ENCODE results near the gene CERK.
"Not testable (repeated sequence)": the region's sequence is repeated elsewhere in the genome, so short reads cannot be mapped to it uniquely, and the experiment has no call there.

The CERK gene

DNA sequence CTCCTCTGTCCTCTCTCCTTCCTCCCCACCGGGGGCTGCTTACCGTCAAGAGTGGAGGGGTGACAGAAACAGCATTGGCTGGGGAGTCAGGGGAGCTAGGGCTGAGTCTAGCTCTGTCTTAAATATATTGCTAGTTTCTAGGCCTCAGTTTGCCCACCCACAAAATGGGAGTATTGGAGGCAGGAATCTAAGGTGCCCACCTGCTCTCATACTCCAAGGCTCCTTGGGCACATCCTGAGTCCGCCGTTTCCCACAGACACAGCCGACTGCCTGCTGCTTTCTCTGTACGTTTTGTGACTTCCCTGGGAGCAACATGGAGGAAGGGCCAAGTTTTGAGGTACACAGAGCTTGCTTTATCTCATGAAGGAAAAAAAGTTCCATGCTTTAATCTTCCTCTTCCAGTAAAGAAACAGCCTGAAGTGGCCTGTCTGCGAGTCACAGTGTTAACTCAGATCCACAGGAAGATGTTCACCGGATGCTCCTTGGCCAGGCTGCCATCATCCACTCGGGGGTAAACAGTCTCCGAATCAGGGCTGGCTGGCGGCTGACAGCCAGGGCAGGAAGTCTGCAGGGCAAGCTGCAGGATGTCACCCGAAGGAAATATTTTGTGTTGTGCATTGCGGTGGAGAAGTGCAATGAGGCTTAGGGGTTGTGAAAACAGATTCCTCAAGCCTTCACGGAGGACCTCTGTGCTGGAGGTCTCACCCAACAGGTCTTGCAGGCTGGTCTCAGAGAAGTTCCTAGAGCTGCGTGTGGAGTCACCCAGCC, 11.0 kb upstream of the CERK start:
- DNase-seq (ENCODE audit: low read depth, low spot score) = no peak

DNA sequence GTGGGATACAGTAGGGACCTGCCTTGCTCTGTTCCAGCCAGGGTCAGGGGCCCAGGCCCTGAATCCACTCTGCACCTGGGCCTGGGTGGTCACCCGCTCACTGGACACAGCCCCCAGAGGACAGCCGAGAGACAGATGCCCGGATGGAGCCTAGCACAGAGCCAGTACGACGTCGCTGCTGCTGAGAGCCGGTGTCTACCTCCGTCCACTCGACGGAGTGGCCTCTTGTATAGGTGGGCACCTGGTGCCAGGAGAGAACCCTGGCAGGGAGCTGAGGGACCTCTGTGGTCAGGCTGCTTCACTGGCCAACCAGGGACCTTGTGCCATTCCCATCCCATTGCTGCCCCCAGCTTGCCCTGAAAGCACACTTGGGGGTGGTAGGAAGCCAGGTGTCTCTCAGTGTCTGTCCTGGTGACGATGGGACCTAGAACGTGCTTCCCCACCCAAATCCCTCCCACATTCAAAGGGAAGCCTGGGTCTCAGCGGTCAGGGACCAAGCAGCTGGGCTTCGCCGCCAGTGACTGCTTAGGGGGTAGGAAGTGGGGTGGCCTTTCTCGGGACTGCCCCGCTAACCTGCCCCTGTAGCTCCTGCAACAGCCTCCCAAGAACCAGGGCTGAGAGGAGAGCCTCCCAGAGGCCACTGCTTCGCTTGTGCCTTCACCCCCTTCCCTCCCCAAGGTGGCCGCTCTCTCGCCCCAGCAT, 10.3 kb upstream of the CERK start:
- DNase-seq (ENCODE audit: low read depth, low spot score) = no peak

DNA sequence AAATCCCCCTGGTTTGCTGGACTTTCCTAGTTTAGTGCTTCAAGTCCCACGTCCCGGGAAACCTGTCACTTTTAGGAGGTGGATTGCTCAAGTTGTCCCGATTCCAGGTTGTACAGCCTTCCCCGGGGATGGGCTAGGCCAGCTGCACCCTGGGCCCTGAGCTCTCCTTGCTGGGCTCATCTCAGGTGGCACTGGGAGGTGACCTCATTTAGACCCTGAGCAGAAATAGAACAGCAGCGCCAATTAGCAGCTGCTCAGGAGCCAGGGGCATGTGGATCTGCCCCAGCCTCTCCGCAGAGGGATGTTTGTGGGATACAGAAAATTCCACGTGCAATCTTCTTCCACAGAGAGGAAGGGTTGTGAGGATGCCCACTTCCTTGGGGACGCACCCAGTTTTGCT, 9.6 kb upstream of the CERK start:
- DNase-seq (ENCODE audit: low read depth, low spot score) = no peak

DNA sequence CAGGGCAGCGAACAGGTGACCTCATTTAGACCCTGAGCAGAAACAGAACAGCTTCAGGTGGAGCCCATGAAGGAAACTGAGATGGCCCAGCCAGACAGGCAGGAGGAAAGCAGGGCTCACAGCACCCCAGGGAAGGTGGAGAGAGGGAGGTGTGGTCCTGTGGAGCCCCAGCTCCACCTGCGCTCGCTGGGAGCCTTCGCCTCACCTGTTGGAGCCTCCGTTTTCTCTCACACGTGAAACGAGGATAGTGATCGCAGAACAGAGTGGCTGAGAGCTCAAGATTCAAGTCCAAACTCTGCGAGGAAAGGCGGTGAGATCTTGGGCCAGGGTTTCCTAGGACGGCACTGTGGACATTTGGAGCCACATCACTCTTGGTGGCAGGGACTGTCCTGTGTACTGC, 8.6 kb upstream of the CERK start:
- no peak for DNase-seq (ENCODE audit: low read depth, low spot score)

DNA sequence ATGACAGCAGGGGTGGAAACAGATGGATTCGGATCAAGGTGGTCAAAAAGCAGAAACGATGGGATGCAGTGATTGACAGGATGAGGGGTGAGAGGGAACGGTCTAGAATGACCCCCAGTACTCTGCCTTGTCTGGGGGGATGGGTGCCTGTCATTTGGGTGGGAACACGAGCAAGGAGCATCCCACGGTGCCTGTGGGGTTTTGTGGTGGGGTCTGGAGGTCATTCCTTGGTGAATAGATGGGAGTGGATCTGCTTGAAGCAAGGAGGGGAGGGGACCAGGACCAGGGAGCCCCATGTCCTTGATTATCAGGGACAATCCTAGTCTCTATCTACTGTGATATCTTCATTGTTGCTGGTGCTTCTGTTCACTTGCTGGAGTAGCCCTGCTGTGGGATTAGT, 8.1 kb upstream of the CERK start:
- no peak for DNase-seq (ENCODE audit: low read depth, low spot score)

DNA sequence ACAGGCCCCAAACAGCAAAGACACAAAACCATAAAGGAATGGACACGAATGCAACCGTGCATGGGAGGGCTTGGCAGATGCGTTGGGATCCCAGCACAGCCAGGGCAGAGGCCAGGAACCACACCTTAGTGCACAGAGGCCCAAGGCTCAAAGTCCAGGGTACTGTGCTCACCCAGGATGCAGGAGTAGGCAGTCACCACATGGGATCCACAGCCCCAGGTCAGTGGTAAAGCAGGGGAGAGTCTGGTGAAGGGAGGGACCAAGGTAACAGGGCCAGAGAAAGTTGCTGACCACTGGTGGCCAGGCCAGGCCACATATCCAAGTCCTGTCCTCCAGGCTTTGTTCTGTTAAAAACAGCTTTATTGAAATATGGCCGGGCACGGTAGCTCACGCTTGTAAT, 6.5 kb upstream of the CERK start:
- no peak for DNase-seq (ENCODE audit: low read depth, low spot score)

DNA sequence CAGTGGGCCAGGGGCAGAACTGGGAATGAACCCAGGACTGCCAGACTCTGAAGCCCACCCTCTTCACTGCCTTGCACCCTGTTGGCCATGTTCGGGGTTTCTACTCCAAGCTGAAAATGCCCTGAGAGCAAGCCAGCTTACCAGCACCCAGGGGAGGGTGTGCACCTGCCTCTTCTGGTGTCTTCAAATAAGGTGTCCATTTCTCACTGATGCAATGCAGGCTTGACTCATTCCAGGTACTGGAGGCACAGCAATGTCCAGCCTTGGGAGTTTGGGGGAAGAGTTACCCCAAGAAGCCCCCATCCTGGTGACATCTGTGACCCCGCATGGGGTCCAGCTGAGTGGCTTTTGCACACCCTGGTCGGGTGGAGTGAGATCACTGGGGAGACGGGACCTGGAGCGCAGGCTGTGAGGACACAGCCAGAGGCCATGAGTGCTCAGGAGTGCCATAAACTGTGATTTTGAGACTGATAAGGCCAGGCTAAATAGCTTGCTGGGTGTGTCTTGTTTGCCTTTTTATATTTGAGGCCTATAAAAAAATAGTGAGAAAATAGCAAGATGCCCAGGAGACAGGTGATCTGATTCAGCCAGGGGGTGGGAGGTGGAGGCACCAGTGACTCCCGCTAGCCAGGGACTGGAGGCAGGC, 4.6 kb upstream of the CERK start:
- DNase-seq (ENCODE audit: low read depth, low spot score) = no peak

DNA sequence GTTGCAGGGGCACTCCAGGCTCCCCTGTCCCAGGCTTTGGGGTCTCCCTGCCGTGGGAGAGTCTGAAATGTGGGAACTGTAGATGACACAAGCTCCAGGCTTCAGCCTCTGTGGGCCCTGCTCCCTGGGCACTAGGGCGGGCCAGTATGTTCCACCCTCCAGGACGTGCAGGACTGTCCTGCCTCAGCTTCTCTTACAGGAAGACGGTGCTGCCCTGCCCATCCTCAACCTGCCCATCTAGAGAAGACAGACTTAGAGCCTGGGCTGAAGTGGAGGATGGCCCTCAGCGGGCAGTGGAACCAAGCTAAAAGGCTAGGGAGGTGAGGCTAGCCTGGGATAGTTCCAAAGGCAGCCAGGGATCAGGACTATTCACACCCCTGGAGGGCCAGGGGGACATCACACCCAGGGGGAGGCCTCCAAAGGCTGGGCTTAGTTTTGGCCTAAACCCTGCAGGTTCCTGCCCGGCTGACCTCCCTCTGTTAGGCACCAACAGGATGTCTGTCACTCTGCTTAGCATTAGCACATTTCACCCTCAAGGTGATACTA, 4.0 kb upstream of the CERK start:
- no peak for DNase-seq (ENCODE audit: low read depth, low spot score)

DNA sequence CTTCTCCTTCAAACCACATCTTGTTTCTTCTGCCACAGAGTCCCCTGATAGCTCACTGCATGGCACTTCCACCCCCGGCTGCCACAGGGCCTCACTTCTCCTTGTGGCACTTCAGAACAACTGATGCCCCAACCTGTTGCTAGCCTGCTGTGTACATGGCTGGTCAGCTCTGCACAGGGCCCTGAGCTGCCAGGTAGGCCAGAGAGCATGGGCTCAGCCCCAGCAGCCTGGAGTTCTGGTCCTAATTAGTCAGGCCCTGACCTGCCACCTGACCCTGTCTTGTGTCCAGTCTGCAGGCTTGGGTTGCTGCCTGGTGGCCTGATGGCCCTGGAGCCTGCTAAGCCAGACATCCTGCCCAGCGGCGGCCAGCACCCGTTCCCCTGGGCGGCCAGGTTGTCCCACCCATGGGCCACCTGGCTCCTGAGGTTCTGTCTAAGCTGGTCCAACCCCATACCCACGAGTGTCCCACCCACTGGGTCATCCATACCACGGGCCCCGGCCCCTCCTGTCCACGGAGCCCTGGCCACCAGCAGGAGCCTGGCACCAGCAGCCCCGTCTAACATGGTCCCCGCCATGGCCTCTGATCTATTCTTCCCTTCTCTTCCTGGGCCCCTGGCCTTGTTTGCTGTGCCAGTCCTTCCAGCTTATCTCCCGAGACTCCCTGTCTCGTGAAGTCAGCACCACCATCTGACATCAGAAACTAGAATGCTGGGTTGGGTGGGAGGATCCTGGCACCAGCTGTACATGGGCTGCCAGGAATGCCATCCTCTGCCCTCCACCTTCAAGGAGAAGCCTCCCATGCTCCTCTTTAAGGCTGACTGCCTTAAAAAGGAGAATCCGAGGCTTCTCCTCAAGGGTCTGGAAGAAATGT, 3.1 kb upstream of the CERK start:
- no peak for DNase-seq (ENCODE audit: low read depth, low spot score)

DNA sequence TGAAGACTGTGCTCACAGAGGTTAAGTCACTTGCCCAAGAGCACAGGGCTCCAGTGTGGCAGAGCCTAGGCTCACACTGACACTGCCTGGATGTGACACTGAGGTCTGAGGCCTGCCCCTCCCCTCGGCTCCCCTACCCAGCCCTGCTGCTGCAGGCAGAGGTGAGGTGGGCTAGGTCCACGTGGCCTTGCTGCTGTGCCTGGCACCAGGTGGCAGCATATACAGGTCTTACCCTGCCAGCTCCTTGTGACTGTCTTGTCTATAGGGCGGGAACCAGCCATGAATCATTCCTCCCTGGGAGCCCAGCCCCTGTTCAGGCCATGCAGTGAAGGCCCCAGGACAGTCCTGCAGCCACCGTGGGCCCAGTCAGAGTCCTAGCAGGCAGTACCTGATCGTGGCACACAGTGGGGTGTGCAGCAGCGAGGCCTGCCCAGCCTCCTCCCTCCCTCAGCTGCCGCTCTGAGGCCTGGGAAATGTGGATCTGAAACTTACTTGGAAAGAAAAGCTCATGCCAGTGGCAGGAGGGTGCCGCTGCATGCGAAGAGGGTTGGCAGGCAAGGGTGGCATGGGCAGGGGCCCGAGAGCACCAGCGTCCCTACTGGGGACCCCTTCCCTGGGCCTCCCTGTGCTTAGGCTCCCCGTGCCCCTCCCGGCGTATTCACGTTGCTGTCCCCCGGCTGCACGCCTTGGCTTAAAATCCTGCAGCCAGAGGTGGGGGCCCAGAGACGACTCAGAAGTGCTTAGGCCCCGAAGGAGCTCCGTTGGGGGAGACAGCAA, 1.2 kb upstream of the CERK start:
- no peak for DNase-seq (ENCODE audit: low read depth, low spot score)

DNA sequence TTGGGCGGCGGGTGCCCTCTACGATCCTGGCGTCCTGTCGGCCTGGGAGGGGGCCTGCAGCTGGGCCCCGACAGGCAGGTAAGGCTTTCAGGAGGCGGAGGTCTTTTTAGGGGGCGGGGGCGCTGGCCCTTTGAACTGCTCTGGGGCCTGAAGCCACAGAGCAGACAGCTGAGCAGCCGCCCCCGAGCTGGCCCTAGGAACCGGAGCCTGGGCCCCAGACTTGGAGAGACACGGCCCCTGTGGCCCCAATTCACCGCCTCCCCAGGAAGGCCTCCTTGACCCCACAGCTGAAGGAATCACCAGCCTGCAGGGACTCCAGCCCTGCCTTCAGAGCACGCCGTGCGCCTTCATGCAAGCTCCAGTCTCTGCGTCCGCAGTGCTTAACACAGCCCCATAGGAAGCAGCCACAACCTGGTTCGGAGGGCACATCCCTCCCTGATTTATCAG, 618 bp upstream of the CERK start:
- DNase-seq (ENCODE audit: low read depth, low spot score) = no peak

DNA sequence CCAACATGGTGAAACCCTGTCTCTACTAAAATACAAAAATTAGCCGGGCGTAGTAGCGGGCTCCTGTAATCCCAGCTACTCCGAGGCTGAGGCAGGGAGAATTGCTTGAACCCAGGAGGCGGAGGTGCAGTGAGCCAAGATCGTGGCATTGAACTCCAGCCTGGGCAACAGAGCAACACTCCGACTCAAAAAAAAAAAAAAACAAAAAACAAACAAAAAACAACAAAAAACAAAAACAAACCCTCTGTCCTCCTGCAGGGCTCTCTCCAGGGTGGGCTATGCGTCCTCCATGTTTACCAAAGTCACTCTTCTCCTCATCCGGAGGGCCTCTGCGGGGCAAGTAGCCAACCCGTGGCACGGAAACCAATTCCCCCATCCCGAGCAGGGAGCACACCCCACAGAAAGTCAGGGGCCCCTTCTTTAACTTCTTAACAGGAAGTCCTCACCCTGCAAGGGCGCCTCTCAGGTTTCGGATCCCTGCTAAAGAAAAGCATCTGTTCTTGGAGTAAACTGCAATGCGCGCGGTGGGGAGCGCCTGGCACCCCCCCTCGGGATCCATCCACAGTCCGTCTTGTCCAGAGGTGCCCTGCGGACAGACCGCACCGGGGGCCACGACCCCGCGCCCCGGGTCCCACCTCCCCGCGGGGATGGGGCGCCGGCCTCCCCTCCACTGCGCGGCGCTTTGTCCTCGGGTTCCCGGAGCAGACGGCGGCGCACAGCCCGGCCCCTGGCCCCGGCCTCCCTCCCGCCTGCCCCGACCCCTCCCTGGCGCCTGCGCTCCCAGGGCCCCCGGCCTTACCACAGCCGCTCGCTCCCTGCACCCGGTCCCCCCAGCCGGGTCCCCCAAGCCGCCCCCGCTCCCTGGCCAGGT, 712 bp downstream of the CERK start:
- no peak for DNase-seq (ENCODE audit: low read depth, low spot score)

DNA sequence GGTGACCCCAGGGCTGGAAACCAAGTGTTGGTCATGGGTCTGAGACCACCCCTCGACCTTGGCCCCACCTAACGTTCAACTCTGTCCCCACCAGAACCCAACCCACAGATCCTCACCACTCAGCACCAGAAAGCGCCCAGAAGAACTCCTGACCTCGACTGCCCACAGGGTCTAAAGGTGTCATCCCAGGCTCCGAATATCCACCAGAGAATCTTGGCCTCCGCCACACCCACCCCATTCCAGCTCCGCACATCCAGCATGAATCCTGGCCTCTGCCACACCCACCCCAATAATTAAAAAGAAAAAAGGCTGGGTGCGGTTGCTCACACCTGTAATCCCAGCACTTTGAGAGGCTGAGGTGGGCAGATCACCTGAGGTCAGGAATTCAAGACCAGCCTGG, 1.3 kb downstream of the CERK start:
- DNase-seq (ENCODE audit: low read depth, low spot score) = no peak

DNA sequence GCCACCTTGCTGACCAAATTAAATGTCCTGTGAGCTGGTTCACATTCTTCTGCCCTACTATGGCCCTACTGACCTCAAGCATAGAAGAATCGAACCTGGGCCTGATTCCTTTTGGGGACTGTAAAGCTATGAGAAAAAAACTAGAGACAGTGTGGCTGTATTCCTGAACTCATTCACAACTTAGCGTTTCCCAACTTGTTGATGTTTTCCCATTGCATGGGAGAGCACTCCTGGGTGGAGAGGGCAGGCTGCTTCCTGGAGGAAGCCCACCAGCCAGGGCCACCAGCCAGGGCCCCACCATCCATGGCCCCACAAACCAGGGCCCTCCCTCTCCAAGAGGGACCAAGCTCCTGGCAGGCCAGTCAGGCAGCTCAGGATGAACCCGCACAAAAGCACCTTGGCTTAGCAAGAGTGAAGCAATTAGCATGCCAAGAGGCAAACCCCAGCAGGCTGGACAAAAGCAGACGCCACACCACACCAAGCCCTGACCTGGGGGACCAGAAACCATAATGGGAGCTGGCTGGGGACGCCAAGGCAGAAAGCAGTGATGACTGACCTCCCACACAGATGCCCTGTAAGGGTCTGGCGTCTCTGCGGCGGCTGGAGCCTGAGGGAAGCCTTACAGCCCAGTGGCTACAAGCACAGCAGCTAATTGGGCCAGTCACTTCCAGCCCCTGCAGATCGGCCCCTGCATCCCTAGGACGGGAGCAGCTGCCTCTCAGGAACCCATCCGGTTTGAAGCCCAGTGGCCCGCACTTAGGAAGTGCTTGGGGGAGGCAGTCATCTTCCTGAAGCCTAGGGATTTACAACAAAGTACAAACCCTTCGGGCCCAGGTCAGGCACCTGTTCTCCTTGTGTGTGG, 2.1 kb downstream of the CERK start:
- DNase-seq (ENCODE audit: low read depth, low spot score) = no peak

DNA sequence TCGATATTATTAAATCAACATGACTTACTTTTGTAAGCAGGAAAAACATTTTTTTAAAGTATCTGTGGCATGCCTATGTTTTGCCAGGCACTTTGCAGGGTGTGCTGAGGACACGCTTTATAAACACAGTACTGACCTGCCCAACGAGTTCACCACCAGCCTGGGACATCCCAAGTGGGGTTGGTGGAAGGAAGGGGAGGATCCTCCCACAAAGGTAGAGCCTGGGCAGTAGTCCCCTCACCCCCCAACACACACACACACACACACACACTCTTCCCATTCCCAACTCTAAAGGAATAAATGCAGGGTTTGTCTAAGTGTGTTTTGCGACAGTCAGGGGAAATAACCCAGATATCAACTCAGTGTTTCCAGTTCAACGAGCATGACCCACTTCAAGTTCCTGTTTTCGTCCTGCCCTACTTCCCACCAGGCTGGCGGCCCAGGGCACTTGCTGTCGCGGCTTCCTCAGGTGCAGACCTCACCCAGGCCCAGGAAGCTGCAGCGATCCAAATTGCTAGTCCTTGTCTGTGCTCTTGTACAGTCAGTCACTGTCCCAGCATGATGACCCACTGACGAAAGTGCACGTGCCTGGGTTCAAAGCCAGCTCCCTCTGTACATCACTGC, 3.1 kb downstream of the CERK start:
- no peak for DNase-seq (ENCODE audit: low read depth, low spot score)

DNA sequence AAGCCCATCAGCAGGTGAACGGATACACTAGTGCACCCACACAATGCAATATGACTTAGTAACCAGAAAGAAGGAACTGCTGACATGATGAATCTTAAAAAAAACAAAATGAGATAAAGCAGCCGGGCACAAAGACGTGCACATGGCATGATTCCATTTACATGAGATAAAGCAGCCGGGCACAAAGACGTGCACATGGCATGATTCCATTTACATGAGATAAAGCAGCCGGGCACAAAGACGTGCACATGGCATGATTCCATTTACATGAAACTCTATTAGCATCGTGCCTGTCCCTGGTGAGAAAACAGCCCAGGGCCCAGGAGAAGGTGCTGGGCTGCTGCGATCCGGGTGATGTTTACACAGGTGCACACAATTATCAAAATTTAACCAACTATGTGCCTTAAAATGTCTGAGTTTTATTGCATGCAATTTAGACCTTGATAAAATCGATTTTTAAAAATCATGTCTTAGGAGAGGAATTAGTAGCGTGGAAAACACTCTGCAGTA, 3.8 kb downstream of the CERK start:
- not testable (repeated sequence) for DNase-seq (ENCODE audit: low read depth, low spot score)

DNA sequence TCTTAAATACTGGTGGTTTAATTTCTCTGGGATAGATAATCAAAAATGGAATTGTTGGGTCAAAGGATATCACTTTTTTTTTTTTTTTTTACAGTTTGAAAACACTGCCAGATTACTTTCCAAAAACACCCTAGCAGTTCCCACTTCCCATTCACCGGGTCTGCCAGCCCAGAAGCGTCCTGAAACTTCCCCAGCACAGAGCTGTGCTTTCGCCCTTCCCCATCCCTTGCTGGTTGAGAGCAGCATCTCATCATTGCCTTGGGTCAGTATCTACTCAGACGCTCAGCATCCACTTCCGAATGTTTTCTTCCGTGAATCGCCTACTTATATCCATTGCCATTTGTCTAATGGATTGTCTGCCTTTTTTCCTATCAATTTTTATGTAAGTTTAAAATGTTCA, 5.5 kb downstream of the CERK start:
- no peak for DNase-seq (ENCODE audit: low read depth, low spot score)

DNA sequence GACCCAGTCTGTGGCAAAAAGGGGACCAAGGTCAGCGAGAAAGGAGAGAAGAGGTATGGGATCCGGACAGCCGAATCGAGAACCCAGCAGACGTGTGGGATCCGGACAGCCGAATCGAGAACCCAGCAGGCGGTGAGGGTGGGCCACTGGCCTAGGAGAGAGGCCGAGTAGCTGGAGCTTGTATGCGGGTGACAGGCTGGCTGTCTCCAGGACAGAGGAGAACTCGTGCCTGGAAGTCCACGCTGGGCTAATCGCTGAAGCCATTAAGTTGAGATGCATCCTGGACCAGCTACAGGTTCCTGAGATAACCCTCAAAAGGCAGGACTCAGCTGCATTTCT, 6.0 kb downstream of the CERK start:
- DNase-seq (ENCODE audit: low read depth, low spot score) = no peak

Data from activated naive CD8-positive, alpha-beta T cell treated with anti-CD3 and anti-CD28 coated beads, Interleukin-2, amount 50 U/mL, for 16 hours (primary cell).